NCI-H128 (cell line): ENCODE results near the gene PDCD7.
"Not testable (repeated sequence)": the region's sequence is repeated elsewhere in the genome, so short reads cannot be mapped to it uniquely, and the experiment has no call there.

Experiments used
- DNase-seq: peaks from one replicate; lab custom pipeline; 2025; ENCODE audit not compliant: unreplicated experiment; lab: John Stamatoyannopoulos, UW

Gene PDCD7

DNA sequence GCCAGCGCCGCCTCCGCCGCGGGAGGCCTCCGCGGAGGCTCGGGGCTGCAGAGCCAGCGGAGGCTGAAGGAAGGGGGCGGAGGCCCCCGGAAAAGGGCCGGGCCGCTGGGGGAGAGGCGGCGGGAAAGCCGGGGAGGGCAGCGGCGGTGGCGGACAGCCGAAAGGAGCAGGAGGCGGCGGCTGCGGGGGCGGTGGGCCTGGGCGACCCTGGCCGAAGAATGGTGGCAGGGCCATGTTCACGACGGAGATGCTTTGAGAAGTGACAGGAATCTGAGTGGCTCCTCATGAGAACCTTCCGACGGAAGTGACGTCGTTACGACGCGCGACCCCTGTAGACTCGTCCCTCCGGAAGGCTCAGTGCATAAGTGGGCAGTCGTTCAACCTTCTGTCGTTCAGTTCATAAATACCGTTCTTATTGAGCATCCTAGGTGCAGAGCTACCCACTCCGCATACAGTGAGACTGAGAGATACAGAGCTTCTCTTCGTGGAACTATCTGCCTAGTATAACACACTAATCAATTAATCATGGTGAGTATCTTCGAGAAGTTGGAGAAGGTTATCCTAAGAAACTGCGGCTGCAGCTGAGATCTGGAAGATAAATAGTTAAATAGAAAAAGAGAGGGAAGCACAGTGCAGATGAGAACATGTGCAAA lies at the start of gene PDCD7:
TSS of gene PDCD7 (minus strand) at position 261 of the 653 bp plus-strand sequence. CDS start at position 234, 27 bp downstream.
- DNase-seq = peak; percentile 67

DNA sequence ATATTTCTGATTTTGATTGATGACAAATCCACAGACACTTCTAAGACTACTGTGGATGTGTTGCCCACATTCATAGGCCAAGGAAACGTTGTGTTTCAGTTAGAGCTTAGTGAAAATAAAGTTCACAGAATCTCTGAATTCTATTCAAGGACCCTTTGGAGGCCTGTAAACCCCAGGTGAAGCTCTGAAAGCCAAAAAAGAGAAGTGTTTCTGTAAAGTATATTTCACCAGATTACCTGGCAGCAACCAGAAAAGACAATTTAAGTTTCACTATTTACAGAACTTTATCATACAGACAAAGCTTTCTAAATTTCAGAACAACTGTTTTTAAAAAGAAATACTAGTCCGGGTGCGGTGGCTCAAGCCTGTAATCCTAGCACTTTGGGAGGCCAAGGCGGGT lies 48.9 kb upstream of the PDCD7 start:
- DNase-seq = no peak

DNA sequence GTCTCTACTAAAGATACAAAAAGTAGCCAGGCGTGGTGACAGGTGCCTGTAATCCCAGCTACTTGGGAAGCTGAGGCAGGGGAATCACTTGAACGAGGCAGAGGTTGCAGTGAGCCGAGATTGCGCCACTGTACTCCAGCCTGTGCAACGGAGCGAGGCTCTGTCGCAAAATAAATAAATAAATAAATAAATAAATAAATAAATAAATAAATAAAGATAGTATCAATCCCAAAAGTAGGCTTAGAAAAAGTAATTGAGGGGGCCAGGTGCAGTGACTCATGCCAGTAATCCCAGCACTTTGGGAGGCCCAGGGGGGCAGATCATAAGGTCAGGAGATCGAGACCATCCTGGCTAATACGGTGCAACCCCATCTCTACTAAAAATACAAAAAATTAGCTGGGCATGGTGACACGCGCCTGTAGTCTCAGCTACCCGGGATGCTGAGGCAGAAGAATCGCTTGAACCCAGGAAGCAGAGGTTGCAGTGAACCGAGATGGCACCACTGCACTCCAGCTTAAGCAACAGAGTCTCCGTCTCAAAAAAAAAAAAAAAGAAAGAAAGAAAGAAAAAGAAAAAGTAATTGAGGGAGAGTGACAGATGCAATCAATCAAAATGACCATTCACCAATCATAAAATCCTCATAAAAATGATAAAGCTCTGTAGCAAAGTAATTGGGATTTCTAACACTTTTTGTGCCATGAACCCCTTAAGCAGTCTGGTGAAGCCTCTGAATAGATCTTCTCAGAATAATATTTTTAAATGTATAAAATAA lies 48.2 kb upstream of the PDCD7 start:
- not testable (repeated sequence) for DNase-seq

DNA sequence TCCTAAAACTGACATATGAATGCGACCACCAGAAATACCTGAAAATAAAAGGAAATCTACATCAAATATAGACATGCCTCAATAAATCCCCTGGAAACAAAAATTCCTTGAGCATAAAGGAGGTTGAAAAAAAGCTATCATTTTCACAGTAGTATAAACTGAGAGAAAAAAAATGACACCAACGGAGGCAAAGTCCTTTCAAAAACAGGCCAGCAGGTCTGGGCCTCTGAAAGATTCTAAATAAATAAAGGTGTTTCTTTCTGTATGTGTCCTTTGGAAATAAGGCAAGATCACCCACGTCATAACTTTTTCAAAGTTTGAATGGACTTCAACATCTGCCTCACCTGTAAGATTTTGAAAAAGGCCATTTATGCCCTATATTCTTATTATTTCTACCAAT lies 46.6 kb upstream of the PDCD7 start:
- no peak for DNase-seq

- no peak for DNase-seq
These were observed 44.3 kb upstream of the PDCD7 start for GRCh38 chr15:65177901-65178300.

DNA sequence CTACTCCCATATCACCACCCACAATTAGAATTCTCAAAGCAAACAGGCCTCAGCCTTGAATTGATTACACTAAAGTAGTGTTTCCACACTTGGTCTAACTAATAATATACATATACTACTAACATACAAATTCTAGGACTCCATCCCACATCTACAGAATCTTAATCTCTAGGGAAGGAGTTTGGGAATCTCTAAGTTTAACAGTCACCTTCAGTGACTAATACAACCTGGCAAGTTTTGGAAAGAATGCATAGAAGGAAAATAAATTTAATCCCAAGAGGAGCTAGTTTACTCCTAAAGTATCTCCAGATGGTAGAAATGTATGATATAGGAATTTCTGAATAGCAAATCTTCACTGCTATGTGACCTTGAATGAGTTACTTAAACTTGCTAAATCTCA lies 42.4 kb upstream of the PDCD7 start:
- DNase-seq = no peak

GRCh38 chr15:65175511-65175910 lies 41.9 kb upstream of the PDCD7 start:
- no peak for DNase-seq

DNA sequence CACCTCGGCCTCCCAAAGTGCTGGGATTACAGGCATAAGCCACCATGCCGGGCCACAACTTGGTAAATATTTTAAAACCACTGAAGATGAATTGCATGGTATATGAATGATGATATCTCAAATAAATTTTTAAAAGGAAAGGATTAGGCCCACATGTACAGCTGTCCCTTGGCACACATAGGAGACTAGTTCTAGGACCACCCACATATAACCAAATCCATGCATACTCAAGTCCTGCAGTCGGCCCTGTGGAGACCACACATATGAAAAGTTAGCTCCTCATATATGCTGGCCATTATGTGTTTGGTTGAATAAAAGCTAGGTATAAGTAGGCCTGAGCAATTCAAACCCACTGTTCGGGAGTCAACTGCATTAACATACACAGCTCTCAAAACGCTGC lies 40.9 kb upstream of the PDCD7 start:
- DNase-seq = no peak

- DNase-seq = no peak
These were observed 38.9 kb upstream of the PDCD7 start for GRCh38 chr15:65172531-65172930.

DNA sequence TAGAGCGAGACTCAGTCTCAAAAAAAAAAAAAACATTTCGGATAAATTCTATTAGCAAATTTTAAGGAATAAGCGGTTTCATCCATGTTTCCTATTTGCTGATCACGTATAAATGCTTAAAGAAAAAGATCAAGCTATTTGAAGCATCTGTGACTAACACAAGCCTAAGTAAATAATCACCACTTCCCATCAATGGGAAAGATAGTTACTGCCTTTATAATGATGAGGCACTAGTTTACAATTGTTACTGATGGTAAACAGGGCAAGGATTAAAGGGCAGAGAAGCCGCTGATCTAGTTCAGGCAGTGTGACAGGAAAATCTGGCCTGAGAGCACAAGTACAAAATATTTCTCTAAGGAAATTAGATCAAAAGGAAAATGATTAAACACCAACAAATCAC lies 37.8 kb upstream of the PDCD7 start:
- DNase-seq = no peak

- no peak for DNase-seq
These were observed 32.3 kb upstream of the PDCD7 start for GRCh38 chr15:65165875-65166274.

- no peak for DNase-seq
These were observed 30.5 kb upstream of the PDCD7 start for GRCh38 chr15:65164139-65164538.

DNA sequence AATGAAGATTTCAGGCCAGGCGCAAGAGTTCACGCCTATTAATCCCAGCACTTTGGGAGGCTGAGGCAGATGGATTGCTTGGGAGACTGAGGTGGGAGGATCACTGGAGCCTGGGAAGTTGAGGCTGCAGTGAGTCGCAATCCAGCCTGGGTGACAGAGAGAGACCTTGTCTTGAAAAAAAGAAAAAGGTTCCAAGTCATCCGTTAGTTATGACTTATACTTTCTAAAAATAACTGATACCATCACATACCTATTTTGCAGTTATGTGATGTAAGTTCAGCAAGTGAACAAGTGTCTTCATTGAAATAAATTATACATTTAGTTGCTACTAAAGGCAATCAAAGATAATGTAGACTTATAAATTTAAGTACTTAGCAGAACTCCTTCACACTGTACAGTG lies 29.4 kb upstream of the PDCD7 start:
- DNase-seq = no peak

- no peak for DNase-seq
These were observed 23.1 kb upstream of the PDCD7 start for GRCh38 chr15:65156692-65157091.

- no peak for DNase-seq
These were observed 21.1 kb upstream of the PDCD7 start for GRCh38 chr15:65154720-65155119.

DNA sequence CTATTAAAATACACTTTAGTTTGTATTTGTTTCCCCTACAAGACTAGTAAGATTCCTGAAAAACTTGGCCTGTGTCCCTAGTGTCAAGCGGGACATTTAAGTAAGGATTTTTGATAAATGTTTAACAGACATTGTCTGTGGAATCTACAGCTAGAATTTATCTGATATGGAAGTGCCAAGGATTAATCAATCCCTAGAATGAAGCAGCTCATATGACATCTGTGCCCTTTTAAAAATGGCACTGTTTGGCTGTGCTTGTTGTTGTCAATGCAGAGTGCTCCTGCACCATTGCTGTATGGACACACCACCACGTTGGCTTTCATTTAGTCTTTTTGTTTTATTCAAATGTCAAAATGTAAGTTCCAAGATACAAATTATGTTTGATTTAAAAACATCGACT lies 14.3 kb upstream of the PDCD7 start:
- DNase-seq = no peak

DNA sequence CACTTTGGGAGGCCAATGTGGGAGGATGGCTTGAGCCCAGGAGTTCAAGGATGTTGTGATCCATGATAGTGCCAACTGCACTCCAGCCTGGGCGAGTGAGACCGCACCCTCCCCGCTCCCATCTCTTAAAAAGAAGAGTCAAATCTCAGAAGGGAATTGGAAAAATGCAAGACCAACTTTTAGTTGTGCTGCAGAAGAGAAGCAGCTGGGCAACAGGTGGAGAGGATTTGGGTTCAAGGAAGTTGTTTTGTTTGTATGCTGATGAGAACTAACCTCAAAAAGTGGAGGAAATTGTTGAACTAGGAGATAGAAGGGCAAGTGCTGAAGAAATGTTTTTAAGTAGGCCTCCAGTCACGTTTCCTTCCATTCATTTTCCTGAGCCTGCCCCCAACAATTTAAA lies 12.8 kb upstream of the PDCD7 start:
- DNase-seq = no peak

GRCh38 chr15:65138631-65139030 lies 5.0 kb upstream of the PDCD7 start:
- not testable (repeated sequence) for DNase-seq

GRCh38 chr15:65137893-65138292 lies 4.3 kb upstream of the PDCD7 start:
- DNase-seq = not testable (repeated sequence)

DNA sequence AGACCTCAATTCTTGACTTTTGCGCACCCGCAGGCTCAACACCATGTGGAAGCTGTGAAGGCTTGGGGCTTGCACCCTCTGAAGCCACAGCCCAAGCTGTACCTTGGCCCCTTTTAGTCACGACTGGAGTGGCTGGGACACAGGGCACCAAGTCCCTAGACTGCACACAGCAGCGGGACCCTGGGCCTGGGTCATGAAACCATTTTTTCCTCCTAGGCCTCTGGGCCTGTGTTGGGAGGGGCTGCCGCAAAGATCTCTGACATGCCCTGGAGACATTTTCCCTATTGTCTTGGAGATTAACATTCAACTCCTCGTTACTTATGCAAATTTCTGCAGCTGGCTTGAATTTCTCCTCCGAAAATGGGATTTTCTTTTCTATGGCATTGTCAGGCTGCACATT lies 3.5 kb upstream of the PDCD7 start:
- DNase-seq = not testable (repeated sequence)

- no peak for DNase-seq
These were observed 930 bp upstream of the PDCD7 start for GRCh38 chr15:65134538-65134937.

GRCh38 chr15:65132878-65133547 lies 595 bp downstream of the PDCD7 start:
- DNase-seq = no peak
